ENCODE data around the gene RAB9A.

DNA sequence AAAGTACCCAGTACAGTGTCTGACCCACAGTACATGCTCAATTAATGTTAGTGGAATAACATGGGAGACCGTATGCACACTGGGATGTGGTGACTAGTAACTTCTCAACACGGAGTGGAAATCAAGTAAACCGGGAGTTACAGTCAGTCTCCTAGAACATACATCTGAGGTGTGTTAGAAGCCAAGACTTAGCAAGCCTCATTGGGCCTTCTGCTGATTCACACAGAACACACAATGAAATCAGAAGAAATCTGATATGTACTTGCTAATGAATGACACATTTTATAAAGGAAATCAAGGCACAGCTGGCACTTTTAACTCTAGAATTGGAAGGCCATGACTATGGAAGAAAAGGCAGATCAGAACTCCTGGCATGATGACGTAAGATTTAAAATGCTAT is 32.4 kb downstream of the RAB9A start:
- TF ChIP-seq CTCF (conservative IDR thresholded peaks at IDR 0.05; ENCODE audit: low read length) = no peak
- no peak for TF ChIP-seq EZH2phosphoT487 (IDR thresholded peaks at IDR 0.05; ENCODE audit: borderline replicate concordance, low read depth, low read length)

All from OCI-LY7 (cell line).